Mesothelial cell of epicardium (in vitro differentiated cells): ENCODE results near the gene ANO9. TPM values are rescaled to one million over a fixed set of nuclear protein-coding genes. Genes with fewer than 3 reads are reported as not detected.
A peak's percentile ranks its signal among the peaks of the same experiment; 100 is the strongest.

ENCODE experiments used
- DNase-seq, 2 experiments: peaks; one replicate each; pipeline ENCODE4 v3.0.0; 2021; ENCODE audit warnings: low spot score in 2 of 2; ENCODE audit not compliant: unreplicated experiment in 2 of 2
- H3K27ac Mint-ChIP-seq: 2 replicates; pipeline ENCODE4 v1.8.0; 2021; ENCODE audit warnings: mixed read lengths
- H3K27me3 Mint-ChIP-seq: 2 replicates; pipeline ENCODE4 v1.8.0; 2021; ENCODE audit warnings: low read depth, mixed read lengths
- H3K36me3 Mint-ChIP-seq: 2 replicates; pipeline ENCODE4 v1.8.0; 2021; ENCODE audit warnings: mixed read lengths
- H3K4me1 Mint-ChIP-seq: 2 replicates; pipeline ENCODE4 v1.8.0; 2021; ENCODE audit warnings: mixed read lengths
- H3K4me3 Mint-ChIP-seq: 2 replicates; pipeline ENCODE4 v1.8.0; 2021; ENCODE audit warnings: mild to moderate bottlenecking, moderate library complexity, mixed read lengths
- H3K9me3 Mint-ChIP-seq: 2 replicates; pipeline ENCODE4 v1.8.0; 2021; ENCODE audit warnings: mixed read lengths
- CTCF ChIP-seq: fragments of 200-600 bp; sonication (generic); IDR thresholded peaks from one replicate; pipeline ENCODE4 v1.5.0; 2021; ENCODE audit warnings: antibody characterized with exemption; ENCODE audit not compliant: unreplicated experiment
- total RNA-seq: library from RNA; stranded (reverse); gene quantifications from 3 replicates; pipeline ENCODE4 v1.2.1, GENCODE V29; 2021

Gene ANO9
- total RNA-seq, 1 donor from 2014 or later = 30.6 TPM

- H3K27ac Mint-ChIP-seq = peak overlapping the region; percentile 95
- H3K4me1 Mint-ChIP-seq = peaks cover 20% of the 10 kb centered on the region
- no peak for TF ChIP-seq CTCF
- peak overlapping the region; percentile 88 for H3K4me3 Mint-ChIP-seq
- H3K36me3 Mint-ChIP-seq = peaks cover 20% of the 10 kb centered on the region
- DNase-seq = peak in 1 of 2 experiments; percentile 8
- H3K9me3 Mint-ChIP-seq = no peaks in the 10 kb centered on the region
- H3K27me3 Mint-ChIP-seq = peaks cover 4% of the 10 kb centered on the region
Observed at GRCh38 chr11:371051-371450, 70.8 kb downstream of the ANO9 start.

- peaks cover 20% of the 10 kb centered on the region for H3K36me3 Mint-ChIP-seq
- peak in 1 of 2 experiments; percentile 56 for DNase-seq
- H3K27me3 Mint-ChIP-seq = peaks cover 4% of the 10 kb centered on the region
- H3K9me3 Mint-ChIP-seq = no peaks in the 10 kb centered on the region
- H3K27ac Mint-ChIP-seq = peak overlapping the region; percentile 95
- H3K4me1 Mint-ChIP-seq = peaks cover 20% of the 10 kb centered on the region
- TF ChIP-seq CTCF = no peak
- H3K4me3 Mint-ChIP-seq = peak overlapping the region; percentile 88
Observed at GRCh38 chr11:370070-370941, 71.5 kb downstream of the ANO9 start.

- Mint-ChIP-seq H3K4me1 (peaks cover 20% of the 10 kb centered on the region), H3K9me3 (no peaks in the 10 kb centered on the region), H3K4me3 (peak within 1 kb of the TSS; percentile 89), H3K36me3 (peaks cover 20% of the 10 kb centered on the region), H3K27me3 (peaks cover 8% of the 10 kb centered on the region), H3K27ac (peak within 1 kb of the TSS; percentile 95)
- TF ChIP-seq CTCF = no peak
- peak in 1 of 2 experiments; percentile 67 for DNase-seq
Observed at GRCh38 chr11:369336-370018, 72.3 kb downstream of the ANO9 start, which contains the start of gene B4GALNT4. Gene B4GALNT4, plus strand, starts transcription at chr11:369499. Its CDS starts 305 bp downstream, at chr11:369804.

GRCh38 chr11:368414-369335 is 73.1 kb downstream of the ANO9 start:
- Mint-ChIP-seq H3K36me3 (peaks cover 14% of the 10 kb centered on the region), H3K4me3 (peak overlapping the region; percentile 89), H3K9me3 (no peaks in the 10 kb centered on the region), H3K4me1 (peaks cover 20% of the 10 kb centered on the region), H3K27me3 (peaks cover 8% of the 10 kb centered on the region), H3K27ac (peak overlapping the region; percentile 93)
- no peak for TF ChIP-seq CTCF
- DNase-seq = peak; percentile 19 to 39

- Mint-ChIP-seq H3K36me3 (peaks cover 12% of the 10 kb centered on the region), H3K27me3 (peaks cover 8% of the 10 kb centered on the region), H3K4me3 (peak overlapping the region; percentile 89), H3K4me1 (peaks cover 20% of the 10 kb centered on the region), H3K9me3 (no peaks in the 10 kb centered on the region), H3K27ac (peak overlapping the region; percentile 57)
- no peak for DNase-seq
- no peak for TF ChIP-seq CTCF
Observed at GRCh38 chr11:367956-368413, 73.8 kb downstream of the ANO9 start.
